Activated CD8-positive, alpha-beta T cell treated with anti-CD3 and anti-CD28 coated beads for 36 hours (primary cell): Measurements from ENCODE around the gene CCND3. TPM values are rescaled to one million over a fixed set of nuclear protein-coding genes. Genes with fewer than 3 reads are reported as not detected.
A peak's percentile ranks its signal among the peaks of the same experiment; 100 is the strongest.

Experiments
- ATAC-seq: fragments of 200-7000 bp; cut with Tn5 transposase; one replicate; pipeline ENCODE4 v1.10.0; 2021; ENCODE audit warnings: mild to moderate bottlenecking, moderate library complexity
- CTCF ChIA-PET: fragments of 350-600 bp; sonication (Branson Sonifier 250); formaldehyde crosslinking; loops from one replicate; lab custom pipeline; 2021; ENCODE audit warnings: antibody characterized with exemption; lab: Charles Lee
- POLR2A ChIA-PET: fragments of 350-600 bp; sonication (Branson Sonifier 250); formaldehyde crosslinking; loops from one replicate; lab custom pipeline; 2021; ENCODE audit warnings: antibody characterized with exemption; lab: Charles Lee
- DNase-seq: peaks from one replicate; pipeline ENCODE4 v3.0.0-alpha.2; 2020
- H3K27ac Mint-ChIP-seq: one replicate; pipeline ENCODE4 v1.8.0; 2021; ENCODE audit warnings: mild to moderate bottlenecking, mixed read lengths
- H3K27me3 Mint-ChIP-seq: one replicate; pipeline ENCODE4 v1.8.0; 2021; ENCODE audit warnings: mixed read lengths
- H3K36me3 Mint-ChIP-seq: one replicate; pipeline ENCODE4 v1.8.0; 2021; ENCODE audit warnings: low read depth, mixed read lengths
- H3K4me1 Mint-ChIP-seq: one replicate; pipeline ENCODE4 v1.8.0; 2021; ENCODE audit warnings: low read depth, mixed read lengths
- H3K4me3 Mint-ChIP-seq: one replicate; pipeline ENCODE4 v1.8.0; 2021; ENCODE audit warnings: mild to moderate bottlenecking, moderate library complexity, mixed read lengths
- H3K9me3 Mint-ChIP-seq: one replicate; pipeline ENCODE4 v1.8.0; 2021; ENCODE audit warnings: mixed read lengths
- CTCF ChIP-seq: fragments of 200-600 bp; IDR thresholded peaks from one replicate; pipeline ENCODE4 v1.8.0; 2022; ENCODE audit warnings: antibody characterized with exemption, mild to moderate bottlenecking
- intact Hi-C: fragments of 100-400 bp; cut with micrococcal nuclease; formaldehyde crosslinking; loops from one replicate; pipeline ENCODE4 v1.10.0; 2022
- total RNA-seq, 2 experiments: library from RNA; stranded (reverse); gene quantifications; one replicate each; pipeline ENCODE4 v1.2.3, GENCODE V29; 2021

The CCND3 gene
- total RNA-seq, 2 experiments from 2014 or later: 457 to 459 TPM

DNA sequence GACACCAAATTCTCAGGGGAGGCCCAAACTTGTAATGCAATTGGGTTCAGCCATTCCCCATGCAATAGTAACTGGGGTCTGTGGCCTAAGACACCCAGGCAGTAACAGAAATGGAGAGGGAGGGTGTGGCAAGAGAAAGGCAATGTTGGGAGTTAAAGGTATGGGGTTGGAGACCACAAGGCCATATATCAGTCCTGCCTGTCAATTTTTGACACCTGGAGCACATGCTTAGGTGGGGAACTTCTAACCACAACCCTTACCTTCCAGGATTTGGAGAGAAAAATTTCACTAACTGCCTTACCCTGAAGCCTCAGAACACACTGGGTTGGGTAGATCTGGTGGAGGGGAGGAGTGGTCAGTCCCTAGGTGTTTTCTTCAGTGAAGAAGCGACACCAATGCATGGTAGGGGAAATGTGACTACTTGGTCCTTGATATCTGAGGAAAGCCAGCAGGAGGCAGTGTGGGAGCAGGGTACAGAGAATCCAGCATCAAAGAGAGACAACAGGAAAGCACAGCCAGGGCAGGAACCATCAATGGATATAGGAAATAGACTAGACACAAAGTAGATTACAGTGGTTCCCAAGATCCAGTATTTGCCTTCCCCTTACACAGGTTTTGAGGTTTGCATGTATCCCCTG lies 39.6 kb downstream of the CCND3 start:
- Mint-ChIP-seq H3K27me3 (no peaks in the 10 kb centered on the region), H3K9me3 (no peaks in the 10 kb centered on the region), H3K36me3 (peaks cover 11% of the 10 kb centered on the region), H3K27ac (no peak overlapping the region), H3K4me1 (peaks cover 4% of the 10 kb centered on the region), H3K4me3 (no peak overlapping the region)
- ChIA-PET POLR2A (no interaction called here), CTCF (interaction anchor here (1.1 to 3.7 kb wide), 7 partner anchors 10 to 146 kb away, joined by 3 to 46 read pairs (median 4); no protein-coding TSS in a partner anchor)
- DNase-seq (peak; percentile 71), ATAC-seq (peak; percentile 68)
- intact Hi-C loops: loop anchor here (2.0 kb wide), 1 partner anchor 37 kb away; no protein-coding TSS in a partner anchor
- peak; percentile 38 for TF ChIP-seq CTCF

GRCh38 chr6:41900861-41901260 lies 40.7 kb downstream of the CCND3 start:
- peaks cover 10% of the 10 kb centered on the region for H3K4me1 Mint-ChIP-seq
- no peaks in the 10 kb centered on the region for H3K27me3 Mint-ChIP-seq
- ATAC-seq (no peak), DNase-seq (no peak)
- no peaks in the 10 kb centered on the region for H3K9me3 Mint-ChIP-seq
- no peak for TF ChIP-seq CTCF
- H3K4me3 Mint-ChIP-seq: no peak overlapping the region
- intact Hi-C loops: no loop called here
- H3K36me3 Mint-ChIP-seq: peaks cover 11% of the 10 kb centered on the region
- H3K27ac Mint-ChIP-seq: no peak overlapping the region
- POLR2A ChIA-PET: interaction anchor here (0.7 kb wide), 1 partner anchor 14 kb away, joined by 3 read pairs; no protein-coding TSS in a partner anchor
- CTCF ChIA-PET: interaction anchor here (0.7 to 3.7 kb wide), 5 partner anchors 14 to 141 kb away, joined by 3 to 46 read pairs (median 3); partner anchors contain the start of genes BYSL and MED20

DNA sequence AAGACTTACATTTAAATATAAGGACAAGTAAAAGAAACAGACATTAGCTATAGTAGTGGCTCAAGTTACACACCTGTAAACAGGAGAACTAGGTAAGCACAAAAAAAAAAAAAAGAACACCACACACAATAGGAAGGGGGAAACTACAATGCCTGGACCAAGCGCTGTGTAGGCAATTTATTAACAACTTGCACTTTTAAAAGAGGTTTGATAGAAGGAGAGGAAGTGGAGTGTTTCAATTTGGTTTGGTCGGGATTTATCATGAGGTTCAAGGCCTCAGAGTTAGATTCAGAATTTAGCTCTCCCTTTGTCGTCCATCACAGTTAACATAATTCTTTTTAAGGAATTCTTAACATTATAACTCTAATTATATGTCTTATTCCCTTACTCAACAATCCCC lies 45.3 kb downstream of the CCND3 start:
- Mint-ChIP-seq H3K36me3 (no peaks in the 10 kb centered on the region), H3K4me1 (peaks cover 7% of the 10 kb centered on the region), H3K9me3 (no peaks in the 10 kb centered on the region), H3K27ac (peak overlapping the region; percentile 90), H3K27me3 (no peaks in the 10 kb centered on the region), H3K4me3 (no peak overlapping the region)
- ChIA-PET POLR2A (interaction anchor here (0.5 to 2.3 kb wide), 9 partner anchors 16 to 181 kb away, joined by 3 to 14 read pairs (median 4); partner anchors contain the start of genes BYSL, CCND3, MED20 and TOMM6), CTCF (interaction anchor here (0.7 to 2.2 kb wide), 6 partner anchors 25 to 154 kb away, joined by 3 to 36 read pairs (median 4); partner anchors contain the start of genes BYSL, MED20, TAF8 and TOMM6)
- no peak for TF ChIP-seq CTCF
- intact Hi-C loops: no loop called here
- ATAC-seq: no peak
- DNase-seq: no peak

DNA sequence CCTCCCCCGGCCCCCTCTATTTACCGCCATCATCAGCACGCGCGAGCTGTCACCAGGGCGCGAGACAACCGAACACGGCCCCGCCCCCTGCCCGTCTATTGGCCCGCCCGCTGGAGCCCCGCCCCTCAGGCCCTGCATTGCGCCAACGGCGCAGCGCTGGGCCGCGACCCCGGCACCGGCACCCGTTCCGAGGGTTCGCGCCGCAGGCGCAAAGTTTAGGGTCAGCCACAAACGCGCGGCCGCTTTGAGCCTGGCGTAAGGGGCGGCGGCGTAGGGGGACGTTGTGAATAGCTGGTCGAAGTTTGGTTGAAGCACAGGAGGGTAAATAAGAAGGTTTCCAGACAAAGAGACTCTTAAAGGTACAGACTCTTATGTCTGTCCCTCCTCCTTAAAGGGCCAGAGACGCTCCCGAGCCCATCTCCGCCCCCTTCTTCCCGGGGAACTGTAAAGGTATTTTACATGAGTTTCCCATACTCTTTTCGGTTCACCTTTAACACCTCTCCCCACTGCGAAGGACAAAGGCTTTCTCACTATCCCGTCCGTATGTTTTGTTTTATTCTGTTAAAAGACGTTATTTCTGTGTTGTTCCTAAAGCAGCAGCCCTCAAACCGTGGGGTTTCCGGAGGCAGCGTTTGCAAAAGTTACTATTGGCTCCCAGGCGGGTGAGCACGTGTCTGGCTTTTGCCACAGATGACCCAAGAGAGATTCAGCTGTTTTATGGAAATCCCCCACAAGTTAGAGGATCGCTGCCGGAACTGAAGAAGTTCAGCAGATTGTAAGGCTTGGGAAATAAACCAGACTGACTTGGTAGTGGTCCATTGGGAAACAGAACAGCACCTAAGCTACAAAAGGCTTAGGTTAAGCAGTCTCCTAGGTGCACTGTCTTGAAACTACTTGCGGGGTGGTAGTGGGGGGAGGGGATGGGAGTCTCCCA lies 46.0 kb downstream of the CCND3 start, which contains the start of gene USP49:
Gene USP49 (minus strand): TSS at position 76 of the 934 bp plus-strand sequence. CDS start 88,392 bp downstream, outside the sequence.
- TF ChIP-seq CTCF: no peak
- Mint-ChIP-seq H3K4me3 (no peak within 1 kb of the TSS), H3K36me3 (no peaks in the 10 kb centered on the region), H3K27me3 (no peaks in the 10 kb centered on the region), H3K9me3 (no peaks in the 10 kb centered on the region), H3K27ac (peak within 1 kb of the TSS; percentile 90), H3K4me1 (peaks cover 7% of the 10 kb centered on the region)
- POLR2A ChIA-PET: interaction anchor here (1.0 to 2.3 kb wide), 12 partner anchors 9 to 155 kb away, joined by 3 to 14 read pairs (median 4); partner anchors contain the start of genes BYSL, CCND3, MED20 and TAF8
- CTCF ChIA-PET: interaction anchor here (0.7 to 2.2 kb wide), 9 partner anchors 25 to 155 kb away, joined by 3 to 36 read pairs (median 3); partner anchors contain the start of genes BYSL, MED20, TAF8 and TOMM6
- intact Hi-C loops: no loop called here
- DNase-seq (peak; percentile 96), ATAC-seq (peak; percentile 95)
